ENCODE measurements around the gene SOX5. TPM values are rescaled to one million over a fixed set of nuclear protein-coding genes. Genes with fewer than 3 reads are reported as not detected.

SOX5 gene
- total RNA-seq, 3 donors from 2014 or later = 10.5 to 42.1 (median 11.7) TPM

- intact Hi-C loops (cut with DNase I; ENCODE audit: low total_unique reads) = no loop called here
- no peaks in the 10 kb centered on the region for H3K9me3 ChIP-seq
- no peak for DNase-seq (ENCODE audit: low spot score in 2 of 2)
- no peaks in the 10 kb centered on the region for H3K4me1 ChIP-seq
- H3K27ac ChIP-seq = no peak overlapping the region
- H3K4me3 ChIP-seq = no peak overlapping the region
- TF ChIP-seq POLR2AphosphoS5 (IDR thresholded peaks at IDR 0.05) (no peak), POLR2A (IDR thresholded peaks at IDR 0.05) (no peak)
- TF ChIP-seq, protein P1, sequence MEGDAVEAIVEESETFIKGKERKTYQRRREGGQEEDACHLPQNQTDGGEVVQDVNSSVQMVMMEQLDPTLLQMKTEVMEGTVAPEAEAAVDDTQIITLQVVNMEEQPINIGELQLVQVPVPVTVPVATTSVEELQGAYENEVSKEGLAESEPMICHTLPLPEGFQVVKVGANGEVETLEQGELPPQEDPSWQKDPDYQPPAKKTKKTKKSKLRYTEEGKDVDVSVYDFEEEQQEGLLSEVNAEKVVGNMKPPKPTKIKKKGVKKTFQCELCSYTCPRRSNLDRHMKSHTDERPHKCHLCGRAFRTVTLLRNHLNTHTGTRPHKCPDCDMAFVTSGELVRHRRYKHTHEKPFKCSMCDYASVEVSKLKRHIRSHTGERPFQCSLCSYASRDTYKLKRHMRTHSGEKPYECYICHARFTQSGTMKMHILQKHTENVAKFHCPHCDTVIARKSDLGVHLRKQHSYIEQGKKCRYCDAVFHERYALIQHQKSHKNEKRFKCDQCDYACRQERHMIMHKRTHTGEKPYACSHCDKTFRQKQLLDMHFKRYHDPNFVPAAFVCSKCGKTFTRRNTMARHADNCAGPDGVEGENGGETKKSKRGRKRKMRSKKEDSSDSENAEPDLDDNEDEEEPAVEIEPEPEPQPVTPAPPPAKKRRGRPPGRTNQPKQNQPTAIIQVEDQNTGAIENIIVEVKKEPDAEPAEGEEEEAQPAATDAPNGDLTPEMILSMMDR (IDR thresholded peaks at IDR 0.05) = no peak
- H3K36me3 ChIP-seq = no peaks in the 10 kb centered on the region
- H3K27me3 ChIP-seq = no peaks in the 10 kb centered on the region
Observed at GRCh38 chr12:23552417-23552816, 397.1 kb downstream of the SOX5 start.

DNA sequence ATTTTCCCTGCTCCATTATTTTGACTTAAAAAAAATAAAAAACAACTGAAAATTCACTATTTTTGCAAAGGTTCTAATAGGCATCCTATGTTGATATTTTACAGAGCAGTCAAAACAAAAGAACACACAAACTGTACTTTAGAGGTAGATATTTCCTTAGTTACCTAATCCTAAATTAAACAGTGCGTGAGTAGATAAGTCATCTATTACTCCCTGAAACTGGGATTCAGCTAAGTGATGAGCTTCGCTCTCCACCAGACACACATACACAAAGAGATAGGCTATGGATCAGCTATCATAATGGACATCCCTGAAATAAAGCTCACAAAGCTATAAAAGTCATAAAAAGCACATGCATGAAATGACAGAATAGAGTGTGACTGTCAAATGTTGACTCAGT, 398.7 kb downstream of the SOX5 start:
- Histone ChIP-seq H3K9me3 (no peaks in the 10 kb centered on the region), H3K27ac (no peak overlapping the region), H3K4me1 (no peaks in the 10 kb centered on the region), H3K4me3 (no peak overlapping the region), H3K27me3 (no peaks in the 10 kb centered on the region), H3K36me3 (no peaks in the 10 kb centered on the region)
- DNase-seq (ENCODE audit: low spot score in 2 of 2) = no peak
- TF ChIP-seq POLR2AphosphoS5 (IDR thresholded peaks at IDR 0.05) (no peak), POLR2A (IDR thresholded peaks at IDR 0.05) (no peak)
- TF ChIP-seq, protein P1 (IDR thresholded peaks at IDR 0.05) = no peak
- intact Hi-C loops (cut with DNase I; ENCODE audit: low total_unique reads) = no loop called here

- H3K4me3 ChIP-seq = no peak overlapping the region
- intact Hi-C loops (cut with DNase I; ENCODE audit: low total_unique reads) = no loop called here
- H3K27ac ChIP-seq = no peak overlapping the region
- TF ChIP-seq, protein P1 (IDR thresholded peaks at IDR 0.05) = no peak
- no peak for TF ChIP-seq POLR2A (IDR thresholded peaks at IDR 0.05)
- no peak for TF ChIP-seq POLR2AphosphoS5 (IDR thresholded peaks at IDR 0.05)
- no peak for DNase-seq (ENCODE audit: low spot score in 2 of 2)
- H3K4me1 ChIP-seq = no peaks in the 10 kb centered on the region
- no peaks in the 10 kb centered on the region for H3K36me3 ChIP-seq
- H3K27me3 ChIP-seq = no peaks in the 10 kb centered on the region
- no peaks in the 10 kb centered on the region for H3K9me3 ChIP-seq
Observed at GRCh38 chr12:23548742-23549141, 400.7 kb downstream of the SOX5 start.

DNA sequence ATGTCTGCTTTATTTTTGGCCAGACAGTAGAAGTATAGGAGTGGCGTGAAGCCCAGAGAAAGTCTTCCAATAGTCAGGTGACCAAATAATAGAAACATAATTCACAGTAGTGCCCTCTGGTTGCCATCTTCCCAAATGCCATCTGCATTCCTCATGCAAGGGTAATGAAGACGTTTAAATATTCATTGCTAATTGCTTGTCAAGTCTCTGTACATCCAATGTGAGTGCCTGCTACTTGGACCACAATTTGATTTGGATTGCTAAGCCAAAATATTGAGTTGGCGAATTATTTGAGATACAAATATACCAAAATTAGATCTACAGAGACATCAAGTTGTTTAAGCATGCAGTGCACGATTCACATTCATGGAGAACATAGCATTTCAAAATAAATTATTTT, 402.7 kb downstream of the SOX5 start:
- intact Hi-C loops (cut with DNase I; ENCODE audit: low total_unique reads) = no loop called here
- Histone ChIP-seq H3K4me3 (no peak overlapping the region), H3K27me3 (no peaks in the 10 kb centered on the region), H3K9me3 (no peaks in the 10 kb centered on the region), H3K4me1 (no peaks in the 10 kb centered on the region), H3K27ac (no peak overlapping the region), H3K36me3 (no peaks in the 10 kb centered on the region)
- no peak for DNase-seq (ENCODE audit: low spot score in 2 of 2)
- TF ChIP-seq POLR2A (IDR thresholded peaks at IDR 0.05) = no peak
- TF ChIP-seq POLR2AphosphoS5 (IDR thresholded peaks at IDR 0.05) = no peak
- TF ChIP-seq, protein P1 (IDR thresholded peaks at IDR 0.05) = no peak

DNA sequence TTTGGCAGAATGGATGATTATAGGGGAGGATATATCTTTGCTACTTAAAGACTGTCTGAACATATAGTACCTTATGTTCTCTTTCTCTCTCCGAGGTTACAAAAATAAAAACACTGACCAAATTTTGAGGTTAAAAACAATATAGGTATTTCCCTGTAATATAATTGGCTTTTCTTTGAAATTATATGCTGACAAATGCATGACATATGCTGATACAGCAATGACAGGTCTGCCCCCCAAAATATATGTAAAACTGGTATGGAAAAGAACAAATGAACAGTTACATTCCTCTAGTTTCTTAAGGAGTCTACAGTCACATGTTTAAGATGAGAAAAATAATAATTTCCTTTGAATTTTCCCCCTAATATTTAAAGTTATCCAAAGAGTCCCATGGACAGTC, 405.7 kb downstream of the SOX5 start:
- no peaks in the 10 kb centered on the region for H3K27me3 ChIP-seq
- no peaks in the 10 kb centered on the region for H3K36me3 ChIP-seq
- H3K27ac ChIP-seq = no peak overlapping the region
- H3K4me3 ChIP-seq = no peak overlapping the region
- DNase-seq (ENCODE audit: low spot score in 2 of 2) = no peak
- TF ChIP-seq, protein P1 (IDR thresholded peaks at IDR 0.05) = no peak
- TF ChIP-seq POLR2A (IDR thresholded peaks at IDR 0.05) = no peak
- TF ChIP-seq POLR2AphosphoS5 (IDR thresholded peaks at IDR 0.05) = no peak
- H3K9me3 ChIP-seq = no peaks in the 10 kb centered on the region
- intact Hi-C loops (cut with DNase I; ENCODE audit: low total_unique reads) = loop anchor here (2.0 kb wide), 1 partner anchor 25 kb away; no protein-coding TSS in a partner anchor
- no peaks in the 10 kb centered on the region for H3K4me1 ChIP-seq

Data from breast epithelium (tissue), 4 donors.